NCI-H524 treated with DMSO at 0.1 percent for 48 hours (cell line): ENCODE results near the gene SFRP5.

ENCODE experiments used
- DNase-seq: peaks from one replicate; lab custom pipeline; 2025; lab: John Stamatoyannopoulos, UW

Gene SFRP5

DNA sequence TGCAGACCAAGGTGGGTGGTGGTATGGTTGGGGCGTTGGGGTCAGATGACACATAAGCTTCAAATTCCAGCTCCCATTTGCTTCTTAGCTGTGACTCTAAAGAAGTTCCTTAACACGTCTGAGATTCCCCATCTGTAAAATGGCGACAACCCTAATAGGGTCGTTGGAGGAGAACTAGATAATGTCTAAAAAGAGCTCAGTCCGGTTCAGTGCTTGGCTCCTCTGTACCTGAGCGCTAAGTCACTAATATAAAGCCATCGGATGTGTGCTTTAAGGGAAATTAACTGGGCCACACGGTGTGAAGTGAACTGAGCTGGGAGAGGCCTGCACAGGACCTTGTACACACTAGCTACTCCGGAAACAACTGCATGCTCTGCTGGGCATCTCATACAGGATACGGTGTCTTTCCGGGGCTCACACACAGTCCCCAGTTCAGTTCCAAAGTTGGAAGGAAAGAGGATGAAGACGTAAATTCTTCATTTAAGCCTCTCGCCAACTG is 35.3 kb downstream of the SFRP5 start:
- DNase-seq = no peak

- no peak for DNase-seq
Observed at GRCh38 chr10:97734021-97734420, 37.8 kb downstream of the SFRP5 start.

GRCh38 chr10:97733256-97733655 is 38.5 kb downstream of the SFRP5 start:
- DNase-seq = no peak

DNA sequence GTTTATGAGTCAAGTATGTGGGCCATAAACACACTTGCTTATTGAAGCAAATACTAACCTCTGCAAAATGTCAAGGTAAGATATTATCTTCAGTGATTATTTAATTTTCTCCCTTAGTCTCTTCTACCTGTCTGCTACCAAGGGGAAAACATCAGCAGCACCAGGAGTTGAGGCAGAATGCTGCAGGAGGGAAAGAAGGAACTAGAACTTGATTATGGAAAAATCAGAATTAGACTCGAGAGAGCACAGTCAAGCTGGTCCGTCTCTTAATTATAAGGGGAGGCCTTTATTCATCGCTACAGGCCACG is 39.8 kb downstream of the SFRP5 start:
- DNase-seq = no peak

DNA sequence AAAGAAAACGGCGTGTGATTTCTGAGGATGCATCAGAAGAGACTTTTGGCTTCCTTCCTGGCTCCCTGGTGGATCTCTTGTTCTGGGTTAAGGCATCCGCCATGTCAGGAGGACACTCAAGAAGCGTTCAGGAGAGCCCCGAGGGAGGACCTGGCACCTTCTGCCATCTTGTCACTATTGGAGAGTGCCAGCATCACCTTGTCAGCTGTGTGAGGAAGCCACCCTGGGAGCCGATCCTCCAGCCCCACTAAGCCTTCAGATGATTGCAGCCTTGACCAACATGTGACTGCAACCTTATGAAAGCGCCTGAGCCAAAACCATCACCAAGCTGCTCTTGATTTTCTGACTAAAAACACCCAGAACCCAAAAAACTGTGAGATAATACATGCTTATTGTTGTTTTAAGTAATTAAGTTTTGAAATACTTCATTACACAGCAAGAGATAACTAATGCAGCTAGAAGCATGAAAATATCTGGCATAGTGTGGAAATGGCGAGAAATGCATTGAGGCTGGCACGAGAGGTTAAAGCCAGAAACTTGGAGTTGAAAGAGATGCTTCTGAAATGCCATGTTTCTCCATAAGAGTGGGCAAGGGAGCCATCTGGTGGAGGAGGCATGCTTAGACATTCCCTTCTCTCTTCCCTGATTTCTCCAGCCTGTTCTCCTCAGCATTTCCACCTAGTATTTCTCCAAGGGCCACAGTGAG is 40.3 kb downstream of the SFRP5 start:
- DNase-seq = no peak

DNA sequence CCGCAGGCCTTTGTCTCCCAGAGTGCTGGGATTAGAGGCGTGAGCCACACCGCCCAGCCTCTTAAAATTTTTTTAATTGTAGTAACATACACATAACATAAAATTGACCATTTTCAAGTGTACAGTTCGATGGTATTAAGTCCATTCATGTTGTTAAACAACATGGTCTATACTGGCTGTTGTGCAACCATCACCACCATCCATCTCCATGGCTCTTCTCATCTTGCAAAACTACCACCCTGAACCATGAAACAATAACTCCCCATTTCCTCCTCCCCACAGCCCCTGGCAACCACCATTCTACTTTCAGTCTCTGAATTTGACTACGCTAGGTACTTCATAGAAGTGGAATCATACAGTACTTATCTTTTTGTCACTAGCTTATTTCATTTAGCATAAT is 42.8 kb downstream of the SFRP5 start:
- no peak for DNase-seq

DNA sequence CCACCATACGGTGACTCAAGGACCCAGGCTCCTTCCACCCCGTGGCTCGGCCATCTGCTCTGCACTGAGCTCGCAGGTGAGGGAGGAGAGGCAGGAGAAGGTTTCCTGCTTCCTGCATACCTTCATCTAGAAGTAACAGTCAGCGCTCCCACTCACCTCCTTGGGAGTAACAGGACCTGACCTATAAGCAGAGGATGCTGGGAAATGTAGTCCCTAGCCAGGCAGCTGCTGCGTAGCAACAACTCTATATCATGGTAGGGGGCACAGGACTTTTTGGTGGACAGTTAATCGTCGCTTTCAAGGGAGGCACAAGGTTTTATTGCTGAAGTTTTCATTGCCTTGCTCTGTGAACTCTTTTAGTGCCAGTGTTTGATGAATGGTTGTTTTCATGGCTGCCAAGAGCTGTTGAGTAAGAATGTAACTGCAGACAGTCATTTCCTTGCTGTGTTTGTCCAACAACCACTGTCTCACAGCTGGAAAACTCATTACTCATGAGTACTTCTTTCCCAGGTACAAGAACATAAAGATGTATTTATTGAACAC is 45.1 kb downstream of the SFRP5 start:
- DNase-seq = no peak

DNA sequence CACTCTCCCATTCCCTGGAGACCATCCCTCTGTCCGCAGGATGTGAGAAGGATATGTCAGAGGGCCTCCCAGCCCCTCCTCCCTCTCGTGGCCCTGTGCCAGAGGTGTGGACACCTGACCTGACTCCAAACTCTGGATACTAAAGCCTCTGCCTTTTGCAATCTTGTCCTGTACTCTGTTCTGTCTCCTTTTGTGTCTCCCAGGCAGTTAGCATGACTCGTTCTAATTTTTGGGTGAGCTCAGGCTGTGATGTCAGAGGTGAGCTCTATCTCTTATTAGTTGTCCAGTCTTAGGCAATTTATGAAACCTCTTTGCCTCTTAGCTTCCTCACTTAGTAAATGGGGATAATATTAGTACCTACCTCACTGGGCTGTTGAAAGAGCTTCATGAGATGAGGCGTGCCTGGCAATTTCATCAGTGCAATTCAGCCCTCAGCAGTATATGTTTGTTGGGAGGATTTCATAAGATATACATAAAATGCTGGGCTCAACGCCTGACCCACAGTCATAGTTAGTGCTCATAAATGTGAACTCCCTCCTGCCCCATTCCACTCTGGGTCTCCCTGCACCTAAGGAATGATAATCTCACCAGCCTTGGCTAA is 47.4 kb downstream of the SFRP5 start:
- no peak for DNase-seq

GRCh38 chr10:97723001-97723400 is 48.8 kb downstream of the SFRP5 start:
- DNase-seq = no peak

DNA sequence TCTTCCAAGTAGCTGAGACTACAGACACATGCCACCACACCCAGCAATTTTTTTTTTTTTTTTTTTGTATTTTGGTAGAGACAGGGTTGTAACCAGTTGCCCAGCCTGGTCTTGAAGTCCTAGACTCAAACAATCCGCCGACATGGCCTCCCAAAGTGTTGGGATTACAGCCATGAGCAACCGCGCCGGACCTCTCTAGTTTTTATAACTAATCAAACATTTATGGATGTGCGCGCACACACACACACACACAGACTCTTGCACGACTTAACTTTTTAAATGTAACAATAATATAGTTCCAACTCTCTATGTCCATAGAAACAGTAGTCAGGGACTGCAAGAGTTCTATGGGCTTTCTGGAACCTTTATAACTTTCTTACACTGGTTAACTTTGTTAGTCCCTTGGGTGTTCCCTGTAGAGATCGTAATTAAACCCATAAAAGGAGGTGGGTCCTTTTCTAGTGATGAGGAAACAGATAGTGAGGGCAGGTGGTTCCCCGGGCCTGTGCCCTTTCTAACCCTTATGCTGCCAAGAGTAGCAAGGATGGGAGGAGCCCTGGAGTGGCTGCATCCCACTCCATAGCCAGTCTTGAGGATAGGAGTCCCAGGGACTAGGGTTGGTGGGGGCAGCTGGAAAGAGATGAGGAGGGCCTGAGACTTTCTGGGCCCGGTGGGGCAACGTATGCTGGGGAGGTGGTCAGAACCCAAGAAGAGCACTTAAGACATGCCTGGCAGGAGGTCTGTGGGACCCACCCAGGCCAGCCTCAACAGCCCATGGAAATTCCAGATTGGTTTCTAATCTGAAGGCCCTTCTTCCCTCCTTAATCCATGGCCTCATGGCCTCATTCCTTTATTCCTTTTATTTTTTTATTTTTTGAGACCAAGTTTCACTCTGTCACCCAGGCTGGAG is 49.7 kb downstream of the SFRP5 start:
- DNase-seq = no peak

GRCh38 chr10:97719602-97720001 is 52.2 kb downstream of the SFRP5 start:
- DNase-seq = no peak

DNA sequence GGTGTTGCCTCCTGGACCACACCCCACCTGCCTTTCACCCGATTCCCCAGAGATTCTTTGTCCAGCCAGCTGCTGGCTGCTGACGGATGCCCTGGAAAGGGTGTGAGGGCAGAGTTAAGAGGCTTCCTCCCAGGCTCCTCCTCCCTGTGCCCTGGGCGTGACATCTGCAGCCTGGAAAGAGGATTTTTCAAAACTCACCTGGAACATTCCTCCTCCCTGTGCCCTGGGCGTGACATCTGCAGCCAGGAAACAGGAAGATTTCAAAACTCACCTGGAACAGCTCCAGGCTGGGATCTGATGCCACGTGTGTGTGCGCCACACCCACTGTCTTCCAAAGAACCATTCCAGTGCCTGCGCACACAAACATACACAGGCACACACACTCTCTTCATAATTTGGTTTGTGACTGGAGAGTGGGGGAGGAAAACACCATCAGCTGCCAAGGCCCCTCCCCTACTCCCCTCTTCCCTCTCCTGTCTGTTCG is 53.1 kb downstream of the SFRP5 start:
- no peak for DNase-seq

GRCh38 chr10:97718178-97718577 is 53.6 kb downstream of the SFRP5 start:
- no peak for DNase-seq

GRCh38 chr10:97717627-97718026 is 54.2 kb downstream of the SFRP5 start:
- DNase-seq = no peak
